ENCODE results near the gene ATG9A. TPM values are rescaled to one million over a fixed set of nuclear protein-coding genes. Genes with fewer than 3 reads are reported as not detected.
"Not testable (repeated sequence)": the region's sequence is repeated elsewhere in the genome, so short reads cannot be mapped to it uniquely, and the experiment has no call there.

Gene ATG9A
- 10 to 100 TPM; 40.8 to 45.5 (median 44.2) TPM for polyA plus RNA-seq (ENCODE audit: insufficient read length in 4 of 4)

DNA sequence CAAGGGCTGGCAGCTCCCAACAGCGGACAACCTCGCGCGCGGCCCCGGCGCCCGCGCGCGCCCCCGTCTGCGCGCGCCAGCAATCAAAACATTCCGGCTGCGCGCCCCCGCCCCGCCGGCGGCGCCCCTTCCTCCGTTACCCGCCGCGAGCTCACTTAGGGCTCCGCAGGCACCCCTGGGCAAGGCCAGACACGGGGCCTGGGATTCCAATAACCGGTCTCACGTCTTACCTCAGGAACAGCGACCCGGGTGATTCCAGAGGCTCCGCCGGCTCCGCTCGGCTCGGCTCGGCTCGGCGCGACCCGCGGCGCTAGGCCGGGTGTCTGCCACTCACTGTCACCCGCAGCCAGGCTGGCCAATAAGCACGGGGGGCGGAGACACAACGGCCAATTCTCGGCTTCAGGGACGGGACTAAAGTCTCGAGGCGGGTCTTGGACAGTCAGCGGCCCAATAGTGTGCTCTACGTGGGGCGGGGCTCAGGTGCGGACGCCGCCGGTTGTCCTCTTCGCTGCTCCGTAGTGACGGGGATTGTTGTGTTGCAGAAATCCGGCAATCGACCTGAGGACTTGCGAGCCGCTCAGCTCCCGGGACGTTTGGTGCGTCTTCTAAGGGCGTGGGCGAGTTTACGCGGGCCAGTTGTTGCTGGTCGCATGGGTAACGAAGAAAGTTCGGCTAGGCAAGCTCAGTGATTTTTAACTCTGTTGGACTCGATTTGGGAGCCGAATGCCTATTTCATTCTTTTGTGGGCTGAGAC is at the start of gene ATG9A, which contains the start of gene ANKZF1:
Gene ATG9A (minus strand): TSS at position 332 of the 754 bp plus-strand sequence. CDS start 1,612 bp downstream, outside the sequence.
Gene ANKZF1 (plus strand): TSS at position 502 of the 754 bp plus-strand sequence. CDS start 452 bp downstream, outside the sequence.
- peak; percentile 93 to 97 (median 95) for DNase-seq (ENCODE audit: low read depth in 4 of 4, low spot score in 3 of 4)

DNA sequence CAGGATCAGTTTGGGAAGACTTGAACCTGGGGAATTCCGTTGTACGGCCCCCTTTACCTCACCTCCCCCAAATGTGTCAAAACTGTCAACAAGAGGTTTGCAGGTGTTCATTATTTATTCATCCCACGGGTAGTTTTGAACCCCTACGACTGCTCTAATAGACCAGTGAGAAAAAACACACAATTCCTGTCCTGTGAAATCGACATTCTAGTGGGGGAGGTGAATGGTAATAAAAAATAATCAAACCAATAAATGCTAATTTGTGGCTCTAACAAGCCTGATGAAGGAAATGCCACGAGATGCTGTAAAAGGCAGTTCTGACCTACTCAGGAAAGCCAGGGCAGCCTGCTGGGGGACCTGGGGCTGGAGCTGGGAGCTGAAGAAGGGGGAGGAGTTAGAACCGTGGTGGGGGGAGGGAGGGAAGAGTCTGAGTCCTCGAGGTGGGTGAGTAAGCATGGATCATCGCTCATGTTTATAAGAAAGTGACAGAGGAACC is 49.3 kb upstream of the ATG9A start:
- DNase-seq (ENCODE audit: low read depth in 4 of 4, low spot score in 3 of 4): no peak

DNA sequence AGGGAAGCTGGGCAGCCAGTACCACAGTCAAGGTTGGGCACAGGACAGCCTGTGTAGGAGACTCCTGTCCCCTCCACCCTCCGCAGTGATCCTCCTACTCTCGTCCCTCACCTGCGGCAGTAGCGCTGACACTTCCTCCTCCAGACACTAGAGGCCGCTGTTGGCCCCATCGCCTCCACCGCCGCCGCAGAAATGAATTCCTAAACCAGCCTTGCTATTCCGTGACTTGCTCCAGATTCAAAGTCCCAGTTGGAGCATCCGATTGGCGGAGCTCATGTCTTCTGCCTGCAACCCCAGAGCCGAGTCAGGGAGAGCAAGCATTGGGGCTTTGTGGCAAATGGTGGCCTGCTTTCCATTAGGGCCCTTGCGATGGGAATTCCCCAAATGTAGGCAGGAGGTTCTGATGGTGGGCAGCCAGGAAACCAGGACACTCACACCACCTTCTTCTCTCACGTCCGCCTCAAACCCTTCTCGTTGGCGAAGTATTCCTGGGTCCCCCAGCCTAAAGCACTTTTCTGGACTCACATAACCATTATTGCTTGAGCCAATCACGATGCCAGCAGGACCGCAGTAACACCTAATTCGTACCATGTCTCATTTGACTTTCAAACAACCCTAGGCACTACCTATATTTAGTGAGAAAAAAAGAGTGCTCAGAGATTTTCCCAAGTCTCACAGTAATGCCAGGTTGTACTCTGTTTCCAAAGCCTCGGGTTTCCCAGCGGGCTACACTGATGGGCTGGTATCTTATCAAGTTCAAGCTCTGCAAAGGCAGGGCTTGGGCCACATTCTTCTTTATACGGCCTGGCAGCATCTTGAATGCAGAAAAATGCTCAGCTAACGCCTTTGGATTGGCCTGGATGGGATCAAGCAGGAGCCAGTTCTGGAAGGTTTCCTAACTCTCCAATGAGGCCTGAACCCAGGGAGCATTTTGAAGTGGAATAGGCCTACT is 48.5 kb upstream of the ATG9A start:
- DNase-seq (ENCODE audit: low read depth in 4 of 4, low spot score in 3 of 4): no peak

- DNase-seq (ENCODE audit: low read depth in 4 of 4, low spot score in 3 of 4): no peak
Observed at GRCh38 chr2:219274361-219274921, 45.0 kb upstream of the ATG9A start.

GRCh38 chr2:219273937-219274336 is 44.5 kb upstream of the ATG9A start:
- no peak for DNase-seq (ENCODE audit: low read depth in 4 of 4, low spot score in 3 of 4)

GRCh38 chr2:219272995-219273394 is 43.6 kb upstream of the ATG9A start:
- DNase-seq (ENCODE audit: low read depth in 4 of 4, low spot score in 3 of 4): no peak

DNA sequence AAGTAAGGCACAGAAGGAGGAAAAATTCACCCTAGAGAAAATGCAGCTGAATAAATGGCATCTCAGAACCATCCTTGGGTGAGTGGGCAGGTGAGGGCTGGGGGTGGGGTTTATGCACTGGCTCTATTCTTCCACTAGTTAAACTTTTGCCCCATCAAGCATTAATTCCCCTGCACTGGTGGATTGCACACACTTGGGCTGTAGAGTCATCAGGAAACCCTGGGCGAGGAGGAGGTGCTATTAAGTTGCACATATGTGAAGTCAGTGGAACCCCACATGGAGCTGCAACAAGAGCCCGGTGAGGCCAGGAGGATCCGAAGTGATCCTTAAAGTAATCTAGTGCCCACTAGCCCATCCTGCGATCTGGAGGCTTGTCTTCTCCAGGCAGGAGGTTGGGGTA is 42.9 kb upstream of the ATG9A start:
- no peak for DNase-seq (ENCODE audit: low read depth in 4 of 4, low spot score in 3 of 4)

DNA sequence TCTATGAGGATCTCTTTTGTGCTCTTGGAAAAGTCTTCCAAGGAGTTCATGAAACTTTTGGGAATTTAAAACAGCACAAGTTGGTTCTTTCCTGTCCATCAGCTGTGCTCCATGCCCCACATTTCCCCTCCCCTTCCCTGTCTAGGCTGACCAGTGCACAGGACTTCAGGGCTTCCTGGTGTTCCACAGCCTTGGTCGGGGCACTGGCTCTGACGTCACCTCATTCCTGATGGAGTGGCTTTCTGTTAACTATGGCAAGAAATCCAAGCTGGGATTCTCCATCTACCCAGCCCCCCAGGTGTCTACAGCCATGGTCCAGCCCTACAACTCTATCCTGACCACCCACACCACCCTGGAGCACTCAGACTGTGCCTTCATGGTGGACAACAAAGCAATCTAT is 41.6 kb upstream of the ATG9A start:
- DNase-seq (ENCODE audit: low read depth in 4 of 4, low spot score in 3 of 4): no peak

DNA sequence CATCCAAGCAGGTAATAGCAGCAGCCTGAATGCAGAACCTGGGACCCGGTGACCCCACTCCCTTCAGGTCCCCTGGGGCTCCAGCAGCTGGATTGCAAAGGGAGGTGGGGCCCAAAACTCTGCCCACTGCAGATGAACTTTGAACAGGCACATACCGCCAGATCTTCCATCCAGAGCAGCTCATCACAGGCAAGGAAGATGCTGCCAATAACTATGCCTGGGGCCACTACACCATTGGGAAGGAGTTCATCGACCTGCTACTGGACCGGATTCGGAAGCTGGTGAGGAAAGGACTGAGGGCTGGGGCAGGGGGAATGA is 40.6 kb upstream of the ATG9A start:
- DNase-seq (ENCODE audit: low read depth in 4 of 4, low spot score in 3 of 4): no peak

DNA sequence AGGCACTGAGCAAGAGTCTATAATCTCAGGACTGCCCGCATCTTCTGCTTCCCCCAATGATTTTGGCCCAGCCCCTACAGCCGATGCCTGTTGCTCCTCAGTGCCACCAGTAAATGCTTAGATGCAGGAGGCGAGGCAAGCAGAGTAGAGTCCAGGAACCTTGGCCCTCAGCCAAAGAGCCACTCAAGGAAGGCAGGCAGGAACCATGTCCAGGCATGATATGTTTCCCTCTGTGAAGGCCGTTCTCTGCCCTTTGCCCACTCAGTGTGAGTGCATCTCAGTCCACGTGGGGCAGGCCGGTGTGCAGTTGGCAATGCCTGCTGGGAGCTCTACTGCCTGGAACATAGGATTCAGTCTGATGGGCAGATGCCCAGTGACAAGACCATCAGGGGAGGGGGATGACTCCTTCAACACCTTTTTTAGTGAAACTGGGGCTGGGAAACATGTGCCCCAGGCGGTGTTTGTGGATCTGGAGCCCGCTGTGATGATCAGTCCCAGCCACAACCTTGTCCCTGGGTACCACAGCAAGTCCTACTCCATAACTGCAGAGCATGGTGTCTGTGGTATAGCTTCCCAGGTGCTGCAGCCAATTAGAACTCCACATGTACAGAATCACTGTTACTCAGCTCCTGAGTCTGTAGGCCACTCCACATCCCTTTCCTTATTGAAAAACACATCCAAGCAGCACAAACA is 40.1 kb upstream of the ATG9A start:
- no peak for DNase-seq (ENCODE audit: low read depth in 4 of 4, low spot score in 3 of 4)

- DNase-seq (ENCODE audit: low read depth in 4 of 4, low spot score in 3 of 4): no peak
Observed at GRCh38 chr2:219268294-219268693, 38.9 kb upstream of the ATG9A start.

- no peak for DNase-seq (ENCODE audit: low read depth in 4 of 4, low spot score in 3 of 4)
Observed at GRCh38 chr2:219266886-219267285, 37.5 kb upstream of the ATG9A start.

- no peak for DNase-seq (ENCODE audit: low read depth in 4 of 4, low spot score in 3 of 4)
Observed at GRCh38 chr2:219266232-219266631, 36.8 kb upstream of the ATG9A start.

- no peak for DNase-seq (ENCODE audit: low read depth in 4 of 4, low spot score in 3 of 4)
Observed at GRCh38 chr2:219261024-219261855, 31.8 kb upstream of the ATG9A start.

- not testable (repeated sequence) for DNase-seq (ENCODE audit: low read depth in 4 of 4, low spot score in 3 of 4)
Observed at GRCh38 chr2:219258942-219259341, 29.5 kb upstream of the ATG9A start.

- no peak for DNase-seq (ENCODE audit: low read depth in 4 of 4, low spot score in 3 of 4)
Observed at GRCh38 chr2:219254590-219255201, 25.3 kb upstream of the ATG9A start.

DNA sequence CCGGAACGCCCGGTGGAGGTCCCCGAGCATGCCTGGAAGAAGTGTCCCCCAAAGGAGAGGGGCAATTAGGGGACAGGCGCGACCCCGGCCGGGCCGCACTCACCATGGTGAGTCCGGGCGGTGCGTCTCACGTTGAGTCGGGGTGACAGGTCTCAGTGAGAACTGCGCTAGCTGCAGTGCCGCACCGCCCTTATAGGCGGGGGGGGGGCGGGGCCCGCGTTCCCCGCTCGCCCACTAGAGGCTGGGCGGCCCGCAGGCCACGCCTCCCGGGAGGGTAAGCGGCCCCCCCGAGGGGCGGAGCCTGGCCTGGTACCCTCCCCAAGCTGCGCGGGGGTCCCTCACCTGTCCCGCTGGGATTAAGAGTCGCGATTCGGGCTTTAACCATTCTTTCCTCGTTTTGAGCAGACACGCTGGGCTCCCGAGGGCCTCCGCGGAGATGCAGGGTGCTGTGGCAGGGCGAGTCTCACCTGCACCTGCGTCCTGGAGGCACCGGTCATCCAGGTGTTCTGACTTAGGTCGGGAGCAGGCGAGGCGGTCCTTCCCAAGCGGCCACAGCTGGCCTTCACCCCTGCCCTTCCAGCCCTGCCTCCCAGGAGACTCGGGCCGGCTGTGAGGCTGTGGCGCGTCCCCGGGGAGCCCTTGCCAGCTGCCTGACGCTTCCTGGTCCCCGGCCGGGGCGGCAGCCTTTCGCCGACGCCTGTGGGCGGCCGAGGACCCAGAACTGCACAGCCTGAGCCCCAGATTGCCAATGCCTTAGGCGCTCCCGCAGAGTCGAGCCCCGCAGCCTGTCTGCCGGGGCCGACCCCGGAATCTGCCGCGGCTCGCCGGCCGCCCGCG is 24.5 kb upstream of the ATG9A start, which contains the start of gene TUBA4A:
Gene TUBA4A (minus strand): TSS at position 166 of the 837 bp plus-strand sequence. CDS start 60 bp downstream, at position 106.
- no peak for DNase-seq (ENCODE audit: low read depth in 4 of 4, low spot score in 3 of 4)
